HepG2 (cell line): ENCODE data around the gene NUCB1. TPM values are rescaled to one million over a fixed set of nuclear protein-coding genes. Genes with fewer than 3 reads are reported as not detected.
A peak's percentile ranks its signal among the peaks of the same experiment; 100 is the strongest.

Source experiments
- ARHGAP35 ChIP-seq: sonication (generic); formaldehyde crosslinking; IDR thresholded peaks from 2 replicates; pipeline ENCODE4 v1.9.0; 2022; ENCODE audit warnings: mild to moderate bottlenecking, inconsistent platforms, moderate library complexity, missing genetic modification reagents, borderline replicate concordance
- BRCA1 ChIP-seq: sonication (generic); formaldehyde crosslinking; IDR thresholded peaks from 2 replicates; pipeline ENCODE4 v1.4.0; 2020; ENCODE audit warnings: missing genetic modification reagents
- CHD2 ChIP-seq: IDR thresholded peaks from 2 replicates; pipeline ENCODE4 v1.6.1; 2011; ENCODE audit warnings: low read depth, low read length, improper control_type of control experiment
- DRAP1 ChIP-seq: IDR thresholded peaks from 2 replicates; pipeline ENCODE4 v1.6.1; 2016; ENCODE audit warnings: missing genetic modification reagents, missing compliant biosample characterization
- ELF1 ChIP-seq: sonication (generic); formaldehyde crosslinking; IDR thresholded peaks from 2 replicates; pipeline ENCODE4 v1.4.0; 2020; ENCODE audit warnings: missing genetic modification reagents
- ELF4 ChIP-seq: sonication (generic); formaldehyde crosslinking; IDR thresholded peaks from 2 replicates; pipeline ENCODE4 v1.5.0; 2020; ENCODE audit warnings: missing genetic modification reagents, mild to moderate bottlenecking, moderate library complexity, borderline replicate concordance
- GLMP ChIP-seq: sonication (generic); formaldehyde crosslinking; IDR thresholded peaks from 2 replicates; pipeline ENCODE4 v1.9.0; 2021; ENCODE audit warnings: missing genetic modification reagents, mild to moderate bottlenecking, borderline replicate concordance
- MAFF ChIP-seq: IDR thresholded peaks from 2 replicates; pipeline ENCODE4 v1.6.1; 2011; ENCODE audit warnings: low read depth, low read length, improper control_type of control experiment
- MIER2 ChIP-seq: IDR thresholded peaks from 2 replicates; pipeline ENCODE4 v1.6.1; 2016; ENCODE audit warnings: missing biosample characterization, missing genetic modification reagents
- RAD21 ChIP-seq: fragments of 450-650 bp; formaldehyde crosslinking; IDR thresholded peaks from 2 replicates; pipeline ENCODE4 v1.5.0; 2020; ENCODE audit warnings: mild to moderate bottlenecking
- REPIN1 ChIP-seq: sonication (generic); formaldehyde crosslinking; IDR thresholded peaks from 2 replicates; pipeline ENCODE4 v1.8.0; 2022; ENCODE audit warnings: missing genetic modification reagents, low read depth, mild to moderate bottlenecking, borderline replicate concordance
- SALL2 ChIP-seq: sonication (generic); formaldehyde crosslinking; IDR thresholded peaks from 2 replicates; pipeline ENCODE4 v1.8.1; 2023; ENCODE audit warnings: mild to moderate bottlenecking, missing genetic modification reagents, inconsistent platforms
- SNAPC2 ChIP-seq: sonication (generic); formaldehyde crosslinking; IDR thresholded peaks from 2 replicates; pipeline ENCODE4 v1.8.1; 2022; ENCODE audit warnings: mild to moderate bottlenecking, missing genetic modification reagents
- ZC3H4 ChIP-seq: sonication (generic); formaldehyde crosslinking; IDR thresholded peaks from 2 replicates; pipeline ENCODE4 v1.4.0; 2020; ENCODE audit warnings: missing genetic modification reagents, borderline replicate concordance
- ZFAT ChIP-seq: sonication (generic); formaldehyde crosslinking; conservative IDR thresholded peaks from 2 replicates; pipeline ENCODE4 v1.8.1; 2023; ENCODE audit warnings: missing genetic modification reagents, inconsistent platforms
- ZNF552 ChIP-seq: sonication (generic); formaldehyde crosslinking; IDR thresholded peaks from 2 replicates; pipeline ENCODE4 v1.9.0; 2022; ENCODE audit warnings: missing genetic modification reagents, mild to moderate bottlenecking, borderline replicate concordance
- ZNF557 ChIP-seq: sonication (generic); formaldehyde crosslinking; IDR thresholded peaks from 2 replicates; pipeline ENCODE4 v1.4.0; 2020; ENCODE audit warnings: missing genetic modification reagents
- ZNF558 ChIP-seq: sonication (generic); formaldehyde crosslinking; IDR thresholded peaks from 2 replicates; pipeline ENCODE4 v1.9.0; 2022; ENCODE audit warnings: mild to moderate bottlenecking, missing genetic modification reagents, borderline replicate concordance
- ZNF619 ChIP-seq: sonication (generic); formaldehyde crosslinking; IDR thresholded peaks from 2 replicates; pipeline ENCODE4 v1.4.0; 2020; ENCODE audit warnings: mild to moderate bottlenecking, missing genetic modification reagents
- polyA plus RNA-seq, 8 experiments: library from polyadenylated mRNA; depleted of rRNA in 3 of 8; stranded (reverse) in 7 of 8; unstranded in 1 of 8; fragments of >200 nt; fragmentation: Illumina TruSeq in 4 of 8; extraction: Trizol in 4 of 8; gene quantifications; 2 replicates each; pipeline versions ENCODE4 v1.2.1 to v1.2.3, GENCODE V29; 2011 to 2016; ENCODE audit warnings: low read depth in 4 of 8, missing spikeins in 1 of 8, mixed read lengths in 1 of 8; ENCODE audit not compliant: insufficient read depth in 1 of 8
- total RNA-seq, 5 experiments: library from RNA; depleted of rRNA; stranded (reverse); fragments of >200 nt; fragmentation: Illumina TruSeq; extraction: Trizol; gene quantifications; 2 replicates each; pipeline ENCODE4 v1.2.3, GENCODE V29; 2016; ENCODE audit warnings: low read depth in 1 of 5
- TF ChIP-seq, protein P1 (sequence below), 2 experiments: fragments of 450-650 bp in 1 of 2; sonication (generic) in 1 of 2; formaldehyde crosslinking in 1 of 2; IDR thresholded peaks; 2 replicates each; pipeline versions ENCODE4 v1.6.1 to v1.8.0; 2016 to 2022; ENCODE audit warnings: antibody characterized with exemption in 1 of 2, mild to moderate bottlenecking in 1 of 2, missing genetic modification reagents in 1 of 2

Gene NUCB1
- total and polyA plus RNA-seq, 2 of the 13 experiments (the other 11 are each of a cell fraction or from before 2014, with no cell fraction given), result 82.3 to 106 TPM

- TF ChIP-seq ZNF552 (CRISPR knock-in tag) (no peak), ZC3H4 (CRISPR knock-in tag) (no peak), GLMP (CRISPR knock-in tag) (no peak), CHD2 (peak; percentile 88), REPIN1 (CRISPR knock-in tag) (no peak), DRAP1 (CRISPR knock-in tag) (peak; percentile 99), SNAPC2 (CRISPR knock-in tag) (no peak), MAFF (peak; percentile 31; the same call in 1 of the 2 replicates), ZNF557 (CRISPR knock-in tag) (no peak), ELF4 (CRISPR knock-in tag) (peak; percentile 61; the same call in 1 of the 2 replicates), ZNF619 (CRISPR knock-in tag) (peak; percentile 37; the same call in 1 of the 2 replicates), BRCA1 (peak; percentile 48; the same call in 1 of the 2 replicates), RAD21 (CRISPR knock-in tag) (no peak), ARHGAP35 (peak; percentile 50; the same call in 1 of the 2 replicates), ELF1 (CRISPR knock-in tag) (peak; percentile 51; the same call in 1 of the 2 replicates), ZFAT (CRISPR knock-in tag) (no peak), SALL2 (peak; percentile 66), MIER2 (no peak), ZNF558 (no peak)
- TF ChIP-seq, protein P1, sequence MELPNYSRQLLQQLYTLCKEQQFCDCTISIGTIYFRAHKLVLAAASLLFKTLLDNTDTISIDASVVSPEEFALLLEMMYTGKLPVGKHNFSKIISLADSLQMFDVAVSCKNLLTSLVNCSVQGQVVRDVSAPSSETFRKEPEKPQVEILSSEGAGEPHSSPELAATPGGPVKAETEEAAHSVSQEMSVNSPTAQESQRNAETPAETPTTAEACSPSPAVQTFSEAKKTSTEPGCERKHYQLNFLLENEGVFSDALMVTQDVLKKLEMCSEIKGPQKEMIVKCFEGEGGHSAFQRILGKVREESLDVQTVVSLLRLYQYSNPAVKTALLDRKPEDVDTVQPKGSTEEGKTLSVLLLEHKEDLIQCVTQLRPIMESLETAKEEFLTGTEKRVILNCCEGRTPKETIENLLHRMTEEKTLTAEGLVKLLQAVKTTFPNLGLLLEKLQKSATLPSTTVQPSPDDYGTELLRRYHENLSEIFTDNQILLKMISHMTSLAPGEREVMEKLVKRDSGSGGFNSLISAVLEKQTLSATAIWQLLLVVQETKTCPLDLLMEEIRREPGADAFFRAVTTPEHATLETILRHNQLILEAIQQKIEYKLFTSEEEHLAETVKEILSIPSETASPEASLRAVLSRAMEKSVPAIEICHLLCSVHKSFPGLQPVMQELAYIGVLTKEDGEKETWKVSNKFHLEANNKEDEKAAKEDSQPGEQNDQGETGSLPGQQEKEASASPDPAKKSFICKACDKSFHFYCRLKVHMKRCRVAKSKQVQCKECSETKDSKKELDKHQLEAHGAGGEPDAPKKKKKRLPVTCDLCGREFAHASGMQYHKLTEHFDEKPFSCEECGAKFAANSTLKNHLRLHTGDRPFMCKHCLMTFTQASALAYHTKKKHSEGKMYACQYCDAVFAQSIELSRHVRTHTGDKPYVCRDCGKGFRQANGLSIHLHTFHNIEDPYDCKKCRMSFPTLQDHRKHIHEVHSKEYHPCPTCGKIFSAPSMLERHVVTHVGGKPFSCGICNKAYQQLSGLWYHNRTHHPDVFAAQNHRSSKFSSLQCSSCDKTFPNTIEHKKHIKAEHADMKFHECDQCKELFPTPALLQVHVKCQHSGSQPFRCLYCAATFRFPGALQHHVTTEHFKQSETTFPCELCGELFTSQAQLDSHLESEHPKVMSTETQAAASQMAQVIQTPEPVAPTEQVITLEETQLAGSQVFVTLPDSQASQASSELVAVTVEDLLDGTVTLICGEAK (IDR thresholded peaks at IDR 0.05), result no peak
- TF ChIP-seq, protein P1 (CRISPR knock-in tag; IDR thresholded peaks at IDR 0.05), result peak; percentile 59; the same call in 1 of the 2 replicates
Observed at GRCh38 chr19:48872182-48872883, 27.8 kb upstream of the NUCB1 start, which contains the start of gene PPP1R15A (continued).
